ENCODE results near the gene IFIT1. TPM values are rescaled to one million over a fixed set of nuclear protein-coding genes. Genes with fewer than 3 reads are reported as not detected.
"Not testable (repeated sequence)": the region's sequence is repeated elsewhere in the genome, so short reads cannot be mapped to it uniquely, and the experiment has no call there.

The IFIT1 gene
- total RNA-seq, 2 experiments from 2014 or later = 6.1 to 6.3 TPM

GRCh38 chr10:89390476-89391225 is 1.8 kb upstream of the IFIT1 start:
- no peak overlapping the region for H3K27ac Mint-ChIP-seq
- POLR2A ChIA-PET = no interaction called here
- intact Hi-C loops (cut with micrococcal nuclease) = no loop called here

DNA sequence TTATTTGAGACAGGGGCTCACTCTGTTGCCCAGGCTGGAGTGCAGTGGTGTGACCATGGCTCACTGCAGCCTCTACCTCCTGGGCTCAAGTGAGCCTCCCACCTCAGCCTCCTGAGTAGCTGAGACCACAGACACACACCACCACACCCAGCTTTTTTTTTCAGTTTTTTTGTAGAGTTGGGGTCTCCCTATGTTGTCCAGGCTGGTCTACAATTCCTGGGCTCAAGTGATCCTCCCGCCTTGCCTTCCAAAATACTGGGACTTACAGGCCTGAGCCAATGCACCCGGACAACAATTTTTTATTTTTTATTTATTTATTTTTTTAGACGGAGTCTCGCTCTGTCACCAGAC is 1.2 kb upstream of the IFIT1 start:
- H3K27ac Mint-ChIP-seq; H3K27me3 Mint-ChIP-seq; H3K4me3 Mint-ChIP-seq; H3K36me3 Mint-ChIP-seq (ENCODE audit: low read depth); ATAC-seq; H3K9me3 Mint-ChIP-seq; DNase-seq; intact Hi-C loops (cut with micrococcal nuclease); POLR2A ChIA-PET: not testable (repeated sequence)
- H3K4me1 Mint-ChIP-seq (ENCODE audit: low read depth) = peaks cover 21% of the 10 kb centered on the region
- CTCF ChIA-PET = interaction anchor here (1.8 kb wide), 1 partner anchor 21 kb away, joined by 8 read pairs; no protein-coding TSS in a partner anchor

More at GRCh38 chr10:89390476-89391225, 1.8 kb upstream of the IFIT1 start:
- H3K4me3 Mint-ChIP-seq = no peak overlapping the region
- H3K9me3 Mint-ChIP-seq = peaks cover 3% of the 10 kb centered on the region
- CTCF ChIA-PET = interaction anchor here (1.1 to 1.8 kb wide), 2 partner anchors 22 to 54 kb away, joined by 3 to 8 read pairs; no protein-coding TSS in a partner anchor
- ATAC-seq = no peak
- DNase-seq = no peak
- peaks cover 21% of the 10 kb centered on the region for H3K4me1 Mint-ChIP-seq (ENCODE audit: low read depth)
- peaks cover 2% of the 10 kb centered on the region for H3K36me3 Mint-ChIP-seq (ENCODE audit: low read depth)
- no peak for TF ChIP-seq CTCF (IDR thresholded peaks at IDR 0.05)
- H3K27me3 Mint-ChIP-seq = no peaks in the 10 kb centered on the region

GRCh38 chr10:89392974-89393373 is 551 bp downstream of the IFIT1 start:
- Mint-ChIP-seq H3K4me3 (peak overlapping the region; percentile 73), H3K27me3 (no peaks in the 10 kb centered on the region), H3K27ac (no peak overlapping the region), H3K36me3 (ENCODE audit: low read depth) (peaks cover 2% of the 10 kb centered on the region), H3K4me1 (ENCODE audit: low read depth) (peaks cover 21% of the 10 kb centered on the region), H3K9me3 (peaks cover 3% of the 10 kb centered on the region)
- ChIA-PET POLR2A (interaction anchor here (0.7 to 1.9 kb wide), 4 partner anchors 10 to 444 kb away, joined by 4 to 8 read pairs (median 5); partner anchors contain the start of gene IFIT5), CTCF (interaction anchor here (0.6 to 1.9 kb wide), 6 partner anchors 9 to 177 kb away, joined by 3 to 6 read pairs (median 4); no protein-coding TSS in a partner anchor)
- no peak for TF ChIP-seq CTCF (IDR thresholded peaks at IDR 0.05)
- intact Hi-C loops (cut with micrococcal nuclease) = no loop called here
- DNase-seq (no peak), ATAC-seq (peak; percentile 32)

DNA sequence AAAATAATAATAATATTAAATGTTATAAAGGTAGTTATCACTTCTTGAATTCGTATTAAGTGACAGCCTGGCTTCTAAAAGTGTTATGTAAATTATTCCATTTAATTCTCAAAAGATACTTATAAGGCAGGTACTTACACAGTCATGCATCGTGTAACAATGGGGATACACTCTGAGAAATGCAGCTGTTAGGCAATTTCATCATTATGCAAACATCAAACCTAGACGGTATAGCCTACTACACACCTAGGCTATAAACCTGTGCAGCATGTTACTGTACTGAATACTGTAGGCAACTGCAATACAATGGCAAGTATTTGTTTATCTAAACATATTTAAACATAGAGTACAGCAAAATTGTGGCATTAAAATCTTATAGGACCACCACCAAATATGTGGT is 1.5 kb downstream of the IFIT1 start:
- POLR2A ChIA-PET = interaction anchor here (0.9 to 1.9 kb wide), 3 partner anchors 9 to 231 kb away, joined by 4 to 5 read pairs (median 5); no protein-coding TSS in a partner anchor
- CTCF ChIA-PET = no interaction called here
- H3K27me3 Mint-ChIP-seq = no peaks in the 10 kb centered on the region
- H3K9me3 Mint-ChIP-seq = peaks cover 3% of the 10 kb centered on the region
- no peak overlapping the region for H3K4me3 Mint-ChIP-seq
- DNase-seq (no peak), ATAC-seq (no peak)
- peaks cover 2% of the 10 kb centered on the region for H3K36me3 Mint-ChIP-seq (ENCODE audit: low read depth)
- no peak overlapping the region for H3K27ac Mint-ChIP-seq
- H3K4me1 Mint-ChIP-seq (ENCODE audit: low read depth) = peaks cover 28% of the 10 kb centered on the region
- no peak for TF ChIP-seq CTCF (IDR thresholded peaks at IDR 0.05)
- intact Hi-C loops (cut with micrococcal nuclease) = no loop called here

- POLR2A ChIA-PET = interaction anchor here (1.6 kb wide), 1 partner anchor 19 kb away, joined by 5 read pairs; the partner anchor contains the start of gene IFIT5
- peaks cover 2% of the 10 kb centered on the region for H3K36me3 Mint-ChIP-seq (ENCODE audit: low read depth)
- no peak for TF ChIP-seq CTCF (IDR thresholded peaks at IDR 0.05)
- ATAC-seq (no peak), DNase-seq (no peak)
- CTCF ChIA-PET = no interaction called here
- H3K4me3 Mint-ChIP-seq = no peak overlapping the region
- peaks cover 3% of the 10 kb centered on the region for H3K9me3 Mint-ChIP-seq
- intact Hi-C loops (cut with micrococcal nuclease) = no loop called here
- H3K4me1 Mint-ChIP-seq (ENCODE audit: low read depth) = peaks cover 28% of the 10 kb centered on the region
- no peaks in the 10 kb centered on the region for H3K27me3 Mint-ChIP-seq
- no peak overlapping the region for H3K27ac Mint-ChIP-seq
These were observed 2.7 kb downstream of the IFIT1 start for GRCh38 chr10:89395141-89395540.
